K562 (cell line): Measurements from ENCODE around the gene CDIPT. TPM values are rescaled to one million over a fixed set of nuclear protein-coding genes. Genes with fewer than 3 reads are reported as not detected.
A peak's percentile ranks its signal among the peaks of the same experiment; 100 is the strongest.

Source experiments
- BRF1 ChIP-seq: IDR thresholded peaks from 3 replicates; pipeline ENCODE4 v1.6.1; 2011; ENCODE audit warnings: borderline replicate concordance, mild to moderate bottlenecking; ENCODE audit not compliant: insufficient read length; ENCODE audit errors: extremely low read depth
- CEBPG ChIP-seq, 3 experiments: fragments of 200-800 bp in 1 of 3; sonication (Bioruptor generic) in 1 of 3; sonication (generic) in 1 of 3; formaldehyde crosslinking in 1 of 3; IDR thresholded peaks in 2 of 3; conservative IDR thresholded peaks in 1 of 3; 2 replicates each; pipeline versions ENCODE4 v1.6.1 to v1.8.0; 2016 to 2022; ENCODE audit warnings: missing compliant biosample characterization in 2 of 3, missing genetic modification characterization in 2 of 3, mild to moderate bottlenecking in 1 of 3, missing genetic modification reagents in 1 of 3
- E2F4 ChIP-seq: sonication (generic); formaldehyde crosslinking; IDR thresholded peaks from 2 replicates; pipeline ENCODE4 v1.8.0; 2022; ENCODE audit warnings: mild to moderate bottlenecking, low read depth, missing genetic modification reagents
- ELF1 ChIP-seq: fragments of 200-800 bp; sonication (Bioruptor generic); IDR thresholded peaks from 2 replicates; pipeline ENCODE4 v1.6.1; 2016; ENCODE audit warnings: missing genetic modification characterization, missing compliant biosample characterization
- FOSL1 ChIP-seq: fragments of 200-800 bp; sonication (Bioruptor generic); conservative IDR thresholded peaks from 2 replicates; pipeline ENCODE4 v1.6.1; 2016; ENCODE audit warnings: missing genetic modification characterization, missing compliant biosample characterization
- MAFK ChIP-seq: IDR thresholded peaks from 2 replicates; pipeline ENCODE4 v1.6.1; 2011; ENCODE audit warnings: low read length, improper control_type of control experiment
- MAZ ChIP-seq, 2 experiments: fragments of 450-650 bp in 1 of 2; sonication (generic) in 1 of 2; formaldehyde crosslinking; IDR thresholded peaks in 1 of 2; conservative IDR thresholded peaks in 1 of 2; 2 replicates each; pipeline versions ENCODE4 v1.4.0 to v1.5.0; 2020; ENCODE audit warnings: mild to moderate bottlenecking in 1 of 2, missing genetic modification reagents in 1 of 2
- MBD2 ChIP-seq: sonication (generic); IDR thresholded peaks from 2 replicates; pipeline ENCODE4 v1.6.1; 2016; ENCODE audit warnings: low read depth, borderline replicate concordance
- POU5F1 ChIP-seq: fragments of 150-350 bp; IDR thresholded peaks from 2 replicates; pipeline ENCODE4 v1.6.1; 2014; ENCODE audit warnings: borderline replicate concordance, low read length, low read depth, mild to moderate bottlenecking; ENCODE audit not compliant: partially characterized antibody
- SFPQ ChIP-seq: fragments of 200-400 bp; formaldehyde crosslinking; IDR thresholded peaks from 2 replicates; pipeline ENCODE4 v1.6.1; 2017; ENCODE audit warnings: mild to moderate bottlenecking, low read depth, low read length, moderate library complexity
- SUPT5H ChIP-seq: fragments of 450-650 bp; IDR thresholded peaks from 2 replicates; pipeline ENCODE4 v1.6.1; 2016
- TCF3 ChIP-seq: sonication (generic); formaldehyde crosslinking; IDR thresholded peaks from 2 replicates; pipeline ENCODE4 v1.4.0; 2020; ENCODE audit warnings: mild to moderate bottlenecking, missing genetic modification reagents
- VEZF1 ChIP-seq: fragments of 200-800 bp; sonication (Bioruptor generic); IDR thresholded peaks from 2 replicates; pipeline ENCODE4 v1.6.1; 2017; ENCODE audit warnings: missing genetic modification characterization, missing compliant biosample characterization
- ZBTB26 ChIP-seq: fragments of 450-650 bp; formaldehyde crosslinking; IDR thresholded peaks from 2 replicates; pipeline ENCODE4 v1.4.0; 2022; ENCODE audit warnings: missing genetic modification characterization
- ZC3H4 ChIP-seq: sonication (generic); formaldehyde crosslinking; IDR thresholded peaks from 2 replicates; pipeline ENCODE4 v1.9.0; 2021; ENCODE audit warnings: missing genetic modification reagents, borderline replicate concordance
- ZNF511 ChIP-seq: sonication (generic); formaldehyde crosslinking; IDR thresholded peaks from 2 replicates; pipeline ENCODE4 v1.8.0; 2022; ENCODE audit warnings: mild to moderate bottlenecking, missing genetic modification reagents
- polyA plus RNA-seq, 8 experiments: library from polyadenylated mRNA; depleted of rRNA in 4 of 8; stranded (reverse) in 5 of 8; unstranded in 3 of 8; fragments of >200 nt; fragmentation: Nextera tagmentation in 2 of 8; fragmentation: Illumina TruSeq in 1 of 8; extraction: Ambion mirVana in 2 of 8; extraction: Trizol in 1 of 8; gene quantifications; 2 replicates each; pipeline versions ENCODE4 v1.2.1 to v1.2.3, GENCODE V29; 2011 to 2014; ENCODE audit warnings: inconsistent platforms in 1 of 8, missing spikeins in 1 of 8
- total RNA-seq, 7 experiments: library from RNA; depleted of rRNA in 6 of 7; stranded (reverse); fragments of >200 nt in 6 of 7; fragmentation: Illumina TruSeq in 2 of 7; extraction: Trizol in 2 of 7; gene quantifications; 2 replicates each; pipeline versions ENCODE4 v1.2.1 to v1.2.3, GENCODE V29; 2011 to 2021; ENCODE audit warnings: low replicate concordance in 1 of 7
- TF ChIP-seq, protein P1 (sequence below): fragments of 250-450 bp; sonication (Bioruptor Pico); IDR thresholded peaks from 2 replicates; pipeline ENCODE4 v1.5.0; 2021

The CDIPT gene
- total and polyA plus RNA-seq, 9 of the 15 experiments (the other 6 are each of a cell fraction or from before 2014, with no cell fraction given) = 1.3 to 37.0 (median 23.0) TPM

GRCh38 chr16:29876594-29877249, 13.7 kb upstream of the CDIPT start (continued):
- TF ChIP-seq, protein P1, sequence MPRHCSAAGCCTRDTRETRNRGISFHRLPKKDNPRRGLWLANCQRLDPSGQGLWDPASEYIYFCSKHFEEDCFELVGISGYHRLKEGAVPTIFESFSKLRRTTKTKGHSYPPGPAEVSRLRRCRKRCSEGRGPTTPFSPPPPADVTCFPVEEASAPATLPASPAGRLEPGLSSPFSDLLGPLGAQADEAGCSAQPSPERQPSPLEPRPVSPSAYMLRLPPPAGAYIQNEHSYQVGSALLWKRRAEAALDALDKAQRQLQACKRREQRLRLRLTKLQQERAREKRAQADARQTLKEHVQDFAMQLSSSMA = no peak
- no peak for TF ChIP-seq TCF3
- no peak for TF ChIP-seq SFPQ
- TF ChIP-seq ZNF511 (CRISPR knock-in tag) = 0 out of 2 replicates have a peak, but pooled peaks have one; percentile 52
- TF ChIP-seq ELF1 (tag) = no peak
- TF ChIP-seq VEZF1 (CRISPR knock-in tag) = peak; percentile 58
- TF ChIP-seq POU5F1 = no peak
- TF ChIP-seq MAZ (CRISPR knock-in tag; conservative IDR thresholded peaks at IDR 0.05 in 1 of 2, IDR thresholded peaks at IDR 0.05 in 1 of 2) = peak; percentile 39 to 65; a peak in 2 of 4 replicates
- TF ChIP-seq ZBTB26 = no peak
- no peak for TF ChIP-seq MAFK
- no peak; the same call in 1 of the 2 replicates for TF ChIP-seq ZC3H4 (CRISPR knock-in tag)
- no peak for TF ChIP-seq E2F4 (CRISPR knock-in tag)
- no peak for TF ChIP-seq MBD2
- TF ChIP-seq FOSL1 (tag) = 0 out of 2 replicates have a peak, but pooled peaks have one; percentile 17
- TF ChIP-seq CEBPG (CRISPR knock-in tag; IDR thresholded peaks at IDR 0.05) = no peak
- TF ChIP-seq CEBPG (tag; conservative IDR thresholded peaks at IDR 0.05 in 1 of 2, IDR thresholded peaks at IDR 0.05 in 1 of 2) = no peak
- TF ChIP-seq SUPT5H = no peak
- no peak for TF ChIP-seq BRF1
